ENCODE measurements around the gene LYST.
"Not testable (repeated sequence)": the region's sequence is repeated elsewhere in the genome, so short reads cannot be mapped to it uniquely, and the experiment has no call there.

LYST gene

DNA sequence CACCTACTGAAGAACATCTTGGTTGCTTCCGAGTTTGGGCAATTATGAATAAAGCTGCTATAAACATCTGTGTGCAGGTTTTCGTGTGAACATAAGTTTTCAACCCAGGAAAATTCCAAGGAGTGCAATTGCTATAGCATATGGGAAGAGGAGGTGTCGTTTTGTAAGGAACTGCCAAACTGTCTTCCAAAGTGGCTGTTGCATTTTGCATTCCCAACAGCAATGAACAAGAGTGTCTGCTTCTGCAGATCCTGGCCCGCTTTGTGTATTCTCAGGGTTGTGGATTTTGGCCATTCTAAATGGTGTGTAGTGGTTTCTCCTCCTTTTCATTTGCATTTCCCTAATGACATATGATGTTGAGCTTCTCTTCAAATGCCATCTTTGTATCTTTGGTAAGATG, 240.9 kb downstream of the LYST start:
- no peak for DNase-seq

DNA sequence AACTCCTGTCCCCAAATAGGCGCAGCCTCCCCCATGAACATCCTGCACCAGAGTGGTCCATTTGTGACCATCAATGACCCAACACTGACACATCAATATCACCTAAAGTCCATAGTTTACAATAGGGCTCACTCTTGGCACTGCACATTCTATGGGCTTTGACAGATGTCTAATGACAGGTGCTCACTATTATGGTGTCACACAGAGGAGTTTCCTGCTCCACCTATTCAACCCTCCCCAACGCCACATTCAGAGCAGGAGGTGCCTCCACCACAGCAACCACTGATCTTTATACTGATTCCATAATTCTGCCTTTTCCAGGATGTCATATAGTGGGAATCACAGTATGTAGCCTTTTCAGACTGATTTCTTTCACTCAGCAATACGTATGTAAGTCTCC, 241.4 kb downstream of the LYST start:
- no peak for DNase-seq

DNA sequence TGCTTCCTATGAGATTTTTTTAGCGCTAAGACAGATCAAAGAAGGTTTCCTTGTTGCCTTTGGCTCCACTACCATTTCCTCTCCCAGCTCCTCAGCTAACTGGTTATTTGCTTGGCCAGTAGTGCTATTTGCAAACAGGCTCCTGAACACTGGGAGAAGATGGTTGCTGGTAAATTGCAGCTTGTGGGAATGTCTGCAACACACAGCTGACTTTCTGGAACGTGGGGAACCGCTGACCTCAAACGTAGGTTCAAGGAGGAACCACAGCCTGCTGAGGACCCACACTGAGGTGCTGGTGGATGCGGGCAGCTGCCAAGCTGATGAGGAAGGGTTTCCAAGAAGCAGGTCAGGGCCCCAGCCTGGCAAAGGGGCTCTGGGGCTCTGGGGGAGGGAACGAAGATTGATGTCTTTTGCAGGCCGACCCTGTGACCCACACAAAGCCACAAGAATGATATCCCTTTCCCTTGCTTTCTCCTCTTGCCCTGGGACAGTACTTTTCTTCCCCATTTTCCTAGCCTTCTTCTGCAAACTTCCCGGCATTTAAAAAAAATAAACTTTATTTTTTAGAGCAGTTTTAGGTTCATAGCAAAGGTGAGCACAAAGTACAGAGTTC, 241.9 kb downstream of the LYST start:
- no peak for DNase-seq

DNA sequence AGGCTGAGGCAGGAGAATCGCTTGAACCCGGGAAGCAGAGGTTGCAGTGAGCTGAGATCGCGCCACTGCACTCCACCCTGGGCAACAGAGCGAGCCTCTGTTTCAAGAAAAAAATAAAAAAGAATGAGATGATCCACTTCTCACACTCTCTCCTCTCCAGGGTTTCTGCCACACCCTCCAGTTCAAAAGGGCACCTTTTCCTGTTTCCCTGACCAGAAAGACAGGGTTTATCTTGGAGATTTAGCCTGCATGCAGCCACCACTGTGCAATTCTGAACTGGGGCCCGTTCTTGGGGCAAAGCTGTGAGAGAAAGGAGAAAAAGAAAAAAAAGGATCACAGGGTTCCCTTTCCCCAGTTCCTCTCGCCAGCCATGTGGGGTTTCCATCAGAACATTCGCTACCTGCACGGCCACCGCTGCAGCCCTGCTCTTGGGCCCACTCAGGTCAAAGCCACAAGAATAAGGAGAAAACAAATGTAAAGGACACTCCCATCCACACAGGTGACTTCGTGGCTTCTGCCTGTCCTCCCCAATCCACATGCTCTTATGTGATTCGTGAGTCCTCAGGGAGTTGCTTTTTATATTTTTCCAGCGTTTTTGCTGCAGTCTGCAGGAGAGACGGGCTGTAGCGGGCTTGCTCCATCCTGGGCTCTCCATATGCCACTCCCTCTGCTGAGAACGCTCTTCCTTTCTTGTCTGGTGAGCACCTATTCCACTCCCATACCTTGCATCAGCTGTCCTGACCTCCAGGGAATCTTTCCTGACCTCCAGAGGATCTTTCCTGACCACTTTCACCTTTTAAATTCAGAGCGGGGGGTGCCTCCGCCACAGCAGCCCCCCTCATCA, 243.5 kb downstream of the LYST start:
- no peak for DNase-seq

DNA sequence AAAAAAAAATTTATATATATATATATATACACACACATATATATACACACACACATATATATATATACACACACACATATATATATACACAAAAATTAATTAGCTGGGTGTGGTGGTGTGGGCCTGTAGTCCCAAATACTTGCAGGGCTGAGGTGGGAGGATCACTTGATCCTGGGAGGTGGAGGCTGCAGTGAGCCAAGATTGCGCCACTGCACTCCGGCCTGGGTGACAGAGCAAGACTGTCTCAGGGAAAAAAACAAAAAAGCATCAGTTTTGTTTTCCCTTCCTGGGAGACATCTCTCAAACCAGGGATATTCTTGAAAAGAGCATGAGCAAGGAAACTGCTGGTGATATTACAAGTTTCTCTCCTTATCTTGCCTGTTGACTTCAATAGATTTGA, 247.6 kb downstream of the LYST start:
- DNase-seq = not testable (repeated sequence)

DNA sequence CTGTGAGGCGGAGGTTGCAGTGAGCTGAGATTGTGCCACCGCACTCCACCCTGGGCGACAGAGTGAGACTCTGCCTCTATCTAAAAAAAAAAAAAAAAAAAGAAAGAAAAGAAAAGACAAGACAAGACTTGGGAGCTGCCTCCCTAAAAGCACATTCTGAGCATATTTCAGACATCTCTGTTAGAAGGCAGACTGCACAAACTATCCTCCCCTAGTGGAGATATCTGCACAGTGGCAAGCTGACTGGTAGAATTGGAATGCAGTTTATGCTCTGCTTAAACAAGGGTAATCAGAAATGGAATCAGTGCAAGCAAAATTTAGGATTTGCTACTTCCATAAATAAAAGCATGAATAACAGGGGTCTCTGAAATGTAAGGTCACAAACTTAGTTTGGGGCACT, 248.9 kb downstream of the LYST start:
- DNase-seq = no peak

DNA sequence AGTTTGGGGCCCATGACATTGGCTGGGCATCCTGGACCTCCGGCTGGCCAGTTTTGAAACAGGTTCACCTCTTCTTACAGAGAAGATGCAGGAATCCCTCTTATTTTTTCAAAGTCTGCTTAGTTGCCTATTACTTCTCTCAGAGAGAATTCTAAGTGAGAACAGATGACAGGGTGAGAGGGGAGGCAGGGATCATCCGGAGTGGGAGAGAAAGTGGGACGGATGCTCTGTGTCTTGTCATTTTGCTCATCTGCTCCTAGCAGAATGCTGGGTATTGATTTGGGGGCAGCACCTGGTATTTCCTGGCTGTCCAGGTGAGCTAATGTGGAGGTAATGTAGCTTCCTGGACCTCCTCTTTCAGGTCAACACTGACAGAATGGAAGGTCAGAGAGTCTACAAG, 249.6 kb downstream of the LYST start:
- no peak for DNase-seq

DNA sequence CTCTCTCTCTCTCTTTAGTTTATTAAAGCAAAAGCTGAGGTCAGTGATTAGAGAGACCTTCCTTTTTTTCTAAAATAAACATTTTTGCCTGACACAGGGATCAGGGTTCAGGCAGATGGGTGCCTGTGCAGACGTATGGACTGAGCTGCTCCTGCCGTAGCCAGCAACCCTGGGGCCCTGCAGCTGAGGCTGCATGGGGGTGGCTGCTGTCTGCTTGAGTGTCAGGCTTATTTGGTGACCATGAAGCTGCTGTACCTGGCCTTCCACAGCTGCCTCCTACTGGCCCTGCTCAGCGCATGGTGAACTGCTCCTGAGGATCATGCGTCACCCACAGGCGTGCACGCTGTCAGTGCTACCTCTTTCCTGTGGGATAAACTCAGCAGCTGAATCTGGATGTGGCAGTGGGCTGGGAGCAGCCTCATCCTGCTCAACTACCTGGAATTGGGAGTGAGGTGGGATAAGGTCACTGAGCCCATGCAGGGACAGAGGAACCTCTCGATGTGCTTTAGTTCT, 252.2 kb downstream of the LYST start:
- no peak for DNase-seq

DNA sequence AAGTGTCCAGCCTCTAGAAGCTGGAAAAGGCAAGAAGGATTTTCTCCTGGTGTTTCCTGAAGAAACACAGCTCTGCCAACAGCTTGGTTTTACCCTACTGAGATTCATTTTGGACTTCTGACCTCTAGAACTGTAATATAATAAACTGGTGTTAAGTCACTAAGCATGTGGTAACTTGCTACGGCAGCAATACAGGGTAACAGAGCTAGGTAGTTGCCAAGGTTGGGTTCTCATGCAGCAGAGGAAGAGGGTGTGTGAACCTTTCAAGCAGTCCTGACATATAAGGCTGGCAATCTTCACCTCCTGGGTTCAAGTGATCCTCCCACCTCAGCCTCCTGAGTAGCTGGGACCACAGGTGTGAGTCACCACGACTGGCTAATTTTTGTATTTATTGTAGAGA, 253.1 kb downstream of the LYST start:
- no peak for DNase-seq

DNA sequence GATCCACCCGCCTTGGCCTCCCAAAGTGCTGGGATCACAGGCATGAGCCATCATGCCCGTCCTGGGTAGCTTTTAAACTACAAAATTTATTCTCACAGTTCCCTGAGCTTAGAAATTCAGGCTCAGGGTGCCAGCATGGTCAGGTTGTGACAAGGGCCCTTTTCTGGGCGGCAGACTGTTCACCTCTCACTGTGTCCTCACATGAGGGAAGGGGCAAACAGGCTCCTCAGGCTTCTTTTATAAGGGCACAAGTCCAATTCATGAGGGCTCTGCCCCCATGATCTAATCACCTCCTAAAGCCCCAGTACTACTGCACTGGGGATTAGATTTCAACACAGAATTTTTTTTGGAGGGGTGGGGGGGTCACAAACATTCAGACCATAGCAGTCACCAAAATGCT, 253.9 kb downstream of the LYST start:
- DNase-seq = no peak

All from DMS53 (cell line).